ENCODE data around the gene RFX7.

GRCh38 chr15:56251315-56252095 is 7.8 kb upstream of the RFX7 start:
- TF ChIP-seq, protein P1, sequence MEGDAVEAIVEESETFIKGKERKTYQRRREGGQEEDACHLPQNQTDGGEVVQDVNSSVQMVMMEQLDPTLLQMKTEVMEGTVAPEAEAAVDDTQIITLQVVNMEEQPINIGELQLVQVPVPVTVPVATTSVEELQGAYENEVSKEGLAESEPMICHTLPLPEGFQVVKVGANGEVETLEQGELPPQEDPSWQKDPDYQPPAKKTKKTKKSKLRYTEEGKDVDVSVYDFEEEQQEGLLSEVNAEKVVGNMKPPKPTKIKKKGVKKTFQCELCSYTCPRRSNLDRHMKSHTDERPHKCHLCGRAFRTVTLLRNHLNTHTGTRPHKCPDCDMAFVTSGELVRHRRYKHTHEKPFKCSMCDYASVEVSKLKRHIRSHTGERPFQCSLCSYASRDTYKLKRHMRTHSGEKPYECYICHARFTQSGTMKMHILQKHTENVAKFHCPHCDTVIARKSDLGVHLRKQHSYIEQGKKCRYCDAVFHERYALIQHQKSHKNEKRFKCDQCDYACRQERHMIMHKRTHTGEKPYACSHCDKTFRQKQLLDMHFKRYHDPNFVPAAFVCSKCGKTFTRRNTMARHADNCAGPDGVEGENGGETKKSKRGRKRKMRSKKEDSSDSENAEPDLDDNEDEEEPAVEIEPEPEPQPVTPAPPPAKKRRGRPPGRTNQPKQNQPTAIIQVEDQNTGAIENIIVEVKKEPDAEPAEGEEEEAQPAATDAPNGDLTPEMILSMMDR (tag by site-specific recombination; IDR thresholded peaks at IDR 0.05) = no peak
- TF ChIP-seq, protein P2, sequence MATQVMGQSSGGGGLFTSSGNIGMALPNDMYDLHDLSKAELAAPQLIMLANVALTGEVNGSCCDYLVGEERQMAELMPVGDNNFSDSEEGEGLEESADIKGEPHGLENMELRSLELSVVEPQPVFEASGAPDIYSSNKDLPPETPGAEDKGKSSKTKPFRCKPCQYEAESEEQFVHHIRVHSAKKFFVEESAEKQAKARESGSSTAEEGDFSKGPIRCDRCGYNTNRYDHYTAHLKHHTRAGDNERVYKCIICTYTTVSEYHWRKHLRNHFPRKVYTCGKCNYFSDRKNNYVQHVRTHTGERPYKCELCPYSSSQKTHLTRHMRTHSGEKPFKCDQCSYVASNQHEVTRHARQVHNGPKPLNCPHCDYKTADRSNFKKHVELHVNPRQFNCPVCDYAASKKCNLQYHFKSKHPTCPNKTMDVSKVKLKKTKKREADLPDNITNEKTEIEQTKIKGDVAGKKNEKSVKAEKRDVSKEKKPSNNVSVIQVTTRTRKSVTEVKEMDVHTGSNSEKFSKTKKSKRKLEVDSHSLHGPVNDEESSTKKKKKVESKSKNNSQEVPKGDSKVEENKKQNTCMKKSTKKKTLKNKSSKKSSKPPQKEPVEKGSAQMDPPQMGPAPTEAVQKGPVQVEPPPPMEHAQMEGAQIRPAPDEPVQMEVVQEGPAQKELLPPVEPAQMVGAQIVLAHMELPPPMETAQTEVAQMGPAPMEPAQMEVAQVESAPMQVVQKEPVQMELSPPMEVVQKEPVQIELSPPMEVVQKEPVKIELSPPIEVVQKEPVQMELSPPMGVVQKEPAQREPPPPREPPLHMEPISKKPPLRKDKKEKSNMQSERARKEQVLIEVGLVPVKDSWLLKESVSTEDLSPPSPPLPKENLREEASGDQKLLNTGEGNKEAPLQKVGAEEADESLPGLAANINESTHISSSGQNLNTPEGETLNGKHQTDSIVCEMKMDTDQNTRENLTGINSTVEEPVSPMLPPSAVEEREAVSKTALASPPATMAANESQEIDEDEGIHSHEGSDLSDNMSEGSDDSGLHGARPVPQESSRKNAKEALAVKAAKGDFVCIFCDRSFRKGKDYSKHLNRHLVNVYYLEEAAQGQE (tag by site-specific recombination; IDR thresholded peaks at IDR 0.05) = no peak
- TF ChIP-seq ZNF747 (tag by site-specific recombination; IDR thresholded peaks at IDR 0.05) (no peak), ZNF140 (tag by site-specific recombination; IDR thresholded peaks at IDR 0.05) (no peak), IKZF3 (tag by site-specific recombination; IDR thresholded peaks at IDR 0.05) (no peak)

All from HEK293 (cell line).